Neural cell (in vitro differentiated cells): ENCODE results near the gene FRMD4A.

Source experiments
- EP300 ChIP-seq: fragments of 450-650 bp; conservative IDR thresholded peaks from 2 replicates; pipeline ENCODE4 v1.6.1; 2014; ENCODE audit warnings: antibody characterized with exemption, mild to moderate bottlenecking, moderate library complexity; ENCODE audit not compliant: poor library complexity, severe bottlenecking
- EZH2 ChIP-seq: fragments of 200-600, 300-800 bp; shearing (Covaris generic), sonication (generic); IDR thresholded peaks from 2 replicates; pipeline ENCODE4 v1.6.1; 2014; ENCODE audit warnings: antibody characterized with exemption, low read length, borderline replicate concordance, mild to moderate bottlenecking; ENCODE audit not compliant: insufficient read depth, poor library complexity, severe bottlenecking
- MXI1 ChIP-seq: fragments of 450-650 bp; conservative IDR thresholded peaks from 2 replicates; pipeline ENCODE4 v1.6.1; 2014; ENCODE audit warnings: antibody characterized with exemption, mild to moderate bottlenecking; ENCODE audit not compliant: poor library complexity, severe bottlenecking
- POLR2AphosphoS5 ChIP-seq: IDR thresholded peaks from 2 replicates; pipeline ENCODE4 v1.6.1; 2012
- RAD21 ChIP-seq: fragments of 450-650 bp; conservative IDR thresholded peaks from 2 replicates; pipeline ENCODE4 v1.6.1; 2014; ENCODE audit warnings: antibody characterized with exemption, mild to moderate bottlenecking, moderate library complexity
- SMC3 ChIP-seq: fragments of 450-650 bp; conservative IDR thresholded peaks from 2 replicates; pipeline ENCODE4 v1.6.1; 2014; ENCODE audit warnings: antibody characterized with exemption, mild to moderate bottlenecking, moderate library complexity; ENCODE audit not compliant: poor library complexity
- TAF1 ChIP-seq: IDR thresholded peaks from 2 replicates; pipeline ENCODE4 v1.6.1; 2012; ENCODE audit warnings: low read depth
- TF ChIP-seq, protein P1 (sequence below): fragments of 450-650 bp; IDR thresholded peaks from 2 replicates; pipeline ENCODE4 v1.5.1; 2014; ENCODE audit warnings: antibody characterized with exemption, mild to moderate bottlenecking, moderate library complexity; ENCODE audit not compliant: poor library complexity, severe bottlenecking
- TF ChIP-seq, protein P2 (sequence below): IDR thresholded peaks from 2 replicates; pipeline ENCODE4 v1.6.1; 2012; ENCODE audit warnings: borderline replicate concordance

DNA sequence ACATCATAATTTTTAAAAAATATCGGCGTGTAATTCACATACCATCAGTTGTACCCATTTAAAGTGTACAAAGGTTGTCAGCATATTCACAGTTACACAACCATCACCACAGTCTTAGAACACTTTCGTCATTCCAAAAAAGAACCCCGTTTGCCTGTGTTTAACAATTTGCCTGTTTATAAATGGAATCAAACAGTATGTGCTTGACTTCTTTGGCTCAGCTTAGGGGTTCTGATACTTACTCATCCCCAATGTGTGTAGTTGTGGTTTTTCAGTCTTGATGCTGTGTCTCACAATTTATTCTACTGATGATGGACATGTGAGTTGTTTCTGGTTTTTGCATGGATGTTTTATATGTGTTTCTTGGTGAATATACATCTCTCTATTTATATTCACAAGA lies 693.9 kb downstream of the FRMD4A start:
- TF ChIP-seq SMC3 (no peak), TAF1 (no peak), EZH2 (no peak), EP300 (no peak), RAD21 (no peak), MXI1 (no peak), POLR2AphosphoS5 (no peak)
- TF ChIP-seq, protein P1, sequence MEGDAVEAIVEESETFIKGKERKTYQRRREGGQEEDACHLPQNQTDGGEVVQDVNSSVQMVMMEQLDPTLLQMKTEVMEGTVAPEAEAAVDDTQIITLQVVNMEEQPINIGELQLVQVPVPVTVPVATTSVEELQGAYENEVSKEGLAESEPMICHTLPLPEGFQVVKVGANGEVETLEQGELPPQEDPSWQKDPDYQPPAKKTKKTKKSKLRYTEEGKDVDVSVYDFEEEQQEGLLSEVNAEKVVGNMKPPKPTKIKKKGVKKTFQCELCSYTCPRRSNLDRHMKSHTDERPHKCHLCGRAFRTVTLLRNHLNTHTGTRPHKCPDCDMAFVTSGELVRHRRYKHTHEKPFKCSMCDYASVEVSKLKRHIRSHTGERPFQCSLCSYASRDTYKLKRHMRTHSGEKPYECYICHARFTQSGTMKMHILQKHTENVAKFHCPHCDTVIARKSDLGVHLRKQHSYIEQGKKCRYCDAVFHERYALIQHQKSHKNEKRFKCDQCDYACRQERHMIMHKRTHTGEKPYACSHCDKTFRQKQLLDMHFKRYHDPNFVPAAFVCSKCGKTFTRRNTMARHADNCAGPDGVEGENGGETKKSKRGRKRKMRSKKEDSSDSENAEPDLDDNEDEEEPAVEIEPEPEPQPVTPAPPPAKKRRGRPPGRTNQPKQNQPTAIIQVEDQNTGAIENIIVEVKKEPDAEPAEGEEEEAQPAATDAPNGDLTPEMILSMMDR: no peak
- TF ChIP-seq, protein P2, sequence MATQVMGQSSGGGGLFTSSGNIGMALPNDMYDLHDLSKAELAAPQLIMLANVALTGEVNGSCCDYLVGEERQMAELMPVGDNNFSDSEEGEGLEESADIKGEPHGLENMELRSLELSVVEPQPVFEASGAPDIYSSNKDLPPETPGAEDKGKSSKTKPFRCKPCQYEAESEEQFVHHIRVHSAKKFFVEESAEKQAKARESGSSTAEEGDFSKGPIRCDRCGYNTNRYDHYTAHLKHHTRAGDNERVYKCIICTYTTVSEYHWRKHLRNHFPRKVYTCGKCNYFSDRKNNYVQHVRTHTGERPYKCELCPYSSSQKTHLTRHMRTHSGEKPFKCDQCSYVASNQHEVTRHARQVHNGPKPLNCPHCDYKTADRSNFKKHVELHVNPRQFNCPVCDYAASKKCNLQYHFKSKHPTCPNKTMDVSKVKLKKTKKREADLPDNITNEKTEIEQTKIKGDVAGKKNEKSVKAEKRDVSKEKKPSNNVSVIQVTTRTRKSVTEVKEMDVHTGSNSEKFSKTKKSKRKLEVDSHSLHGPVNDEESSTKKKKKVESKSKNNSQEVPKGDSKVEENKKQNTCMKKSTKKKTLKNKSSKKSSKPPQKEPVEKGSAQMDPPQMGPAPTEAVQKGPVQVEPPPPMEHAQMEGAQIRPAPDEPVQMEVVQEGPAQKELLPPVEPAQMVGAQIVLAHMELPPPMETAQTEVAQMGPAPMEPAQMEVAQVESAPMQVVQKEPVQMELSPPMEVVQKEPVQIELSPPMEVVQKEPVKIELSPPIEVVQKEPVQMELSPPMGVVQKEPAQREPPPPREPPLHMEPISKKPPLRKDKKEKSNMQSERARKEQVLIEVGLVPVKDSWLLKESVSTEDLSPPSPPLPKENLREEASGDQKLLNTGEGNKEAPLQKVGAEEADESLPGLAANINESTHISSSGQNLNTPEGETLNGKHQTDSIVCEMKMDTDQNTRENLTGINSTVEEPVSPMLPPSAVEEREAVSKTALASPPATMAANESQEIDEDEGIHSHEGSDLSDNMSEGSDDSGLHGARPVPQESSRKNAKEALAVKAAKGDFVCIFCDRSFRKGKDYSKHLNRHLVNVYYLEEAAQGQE: no peak
